Heart right ventricle (tissue), 16 donors: ENCODE results near the gene ELOVL5. TPM values are rescaled to one million over a fixed set of nuclear protein-coding genes. Genes with fewer than 3 reads are reported as not detected.

Source experiments
- ATAC-seq, 8 donors: fragments of 200-7000 bp; cut with Tn5 transposase; one replicate each; pipeline ENCODE4 v1.9.1; 2020; ENCODE audit warnings: mild to moderate bottlenecking in 8 of 8, moderate library complexity in 8 of 8, moderate number of reproducible peaks in 1 of 8
- DNase-seq, 2 donors: peaks; one replicate each; pipeline ENCODE4 v3.0.0-alpha.2; 2020
- H3K27ac ChIP-seq, 10 donors: fragments of 200-600 bp; sonication (generic) in 2 of 10; one replicate each; pipeline versions ENCODE4 v1.5.0 to v1.8.0; 2020 to 2022; ENCODE audit warnings: mild to moderate bottlenecking in 3 of 10
- H3K27me3 ChIP-seq, 7 donors: fragments of 200-600 bp; one replicate each; pipeline ENCODE4 v1.8.0; 2021 to 2022; ENCODE audit warnings: mild to moderate bottlenecking in 2 of 7
- H3K36me3 ChIP-seq, 9 donors: fragments of 200-600 bp; sonication (generic) in 1 of 9; one replicate each; pipeline versions ENCODE4 v1.5.0 to v1.8.0; 2020 to 2022; ENCODE audit warnings: mild to moderate bottlenecking in 2 of 9
- H3K4me1 ChIP-seq, 9 donors: fragments of 200-600 bp; sonication (generic) in 1 of 9; one replicate each; pipeline versions ENCODE4 v1.5.0 to v1.8.0; 2020 to 2022; ENCODE audit warnings: mild to moderate bottlenecking in 4 of 9
- H3K4me3 ChIP-seq, 10 donors: fragments of 200-600 bp; sonication (generic) in 2 of 10; one replicate each; pipeline versions ENCODE4 v1.5.0 to v1.8.0; 2020 to 2022; ENCODE audit warnings: mild to moderate bottlenecking in 7 of 10, moderate library complexity in 2 of 10
- H3K9me3 ChIP-seq, 11 donors: fragments of 200-600 bp in 10 of 11; sonication (generic) in 2 of 11; one replicate each; pipeline versions ENCODE4 v1.5.0 to v1.8.0; 2013 to 2022; ENCODE audit warnings: mild to moderate bottlenecking in 2 of 11, control low read depth in 1 of 11, moderate library complexity in 1 of 11
- CTCF ChIP-seq, 9 donors: fragments of 200-600 bp; sonication (generic) in 2 of 9; IDR thresholded peaks; one replicate each; pipeline versions ENCODE4 v1.5.0 to v1.8.0; 2021 to 2022; ENCODE audit warnings: antibody characterized with exemption in 9 of 9, mild to moderate bottlenecking in 5 of 9, moderate library complexity in 1 of 9
- WGBS, 2 donors: extraction: QIAGEN DNeasy Blood & Tissue Kit; methylation state at CpG; one replicate each; pipeline ENCODE4 v1.1.7; 2013; ENCODE audit warnings: inconsistent platforms in 1 of 2; 5-methylcytosine and 5-hydroxymethylcytosine counted together
- intact Hi-C, 10 donors: fragments of 100-400 bp; cut with DNase I; formaldehyde crosslinking; loops; one replicate each; pipeline versions ENCODE4 v1.11.1 to v1.14.2; 2022
- polyA plus RNA-seq, 2 donors: library from polyadenylated mRNA; stranded (reverse); fragments of 200-250 nt; gene quantifications; one replicate each; pipeline ENCODE4 v1.2.3, GENCODE V29; 2013
- total RNA-seq, 10 donors: library from RNA; stranded (reverse); fragmentation: NEBNext Ultra II Directional in 3 of 10; extraction: Animal tissue kit (Norgen Biotek cat#: 25700) in 3 of 10; gene quantifications; one replicate each; pipeline versions ENCODE4 v1.2.1 to v1.2.4, GENCODE V29; 2021 to 2023
- donor health status: Arrhythmogenic right ventricular cardiomyopathy.
- donor health status: ischemic (EF 13 %, LVEDD 7.1; RV severe dilation, severe dysfunction).
- donor health status: healthy with polysubstance abuse.
- donor health status: DM: no; HTN: yes; CAD: no.
- donor health status: DM: no; HTN: no; CAD: no.
- donor health status: ischemic (EF 25% LVEDD 6.9; RV normal size, moderate dysfunction).
- donor health status: ischemic (EF 25% LVEDD 5.7; RV mildly dilated, moderate dysfunction).
- donor health status: healthy.
- donor health status: DM: yes; HTN: yes; CAD: no.
- donor health status: Ischemic cardiomyopathy.
- donor health status: ischemic (EF 35%, LVEDD 5.7; RV mildly dilated, moderate dysfunction).
- donor health status: nonischemic (EF 11% LVEDD 7.7; RV severe dilation, severe dysfunction).
- donor health status: DM: yes; HTN: yes; CAD: no.
- donor health status: PGD.
- donor health status: ischemic (EF 29% LVEDD 5.4; RV normal size, mild dysfunction).
- donor health status: nonischemic (EF 23%, LVEDD 6.1; RV moderate dilation, normal function).

Gene ELOVL5
- total and polyA plus RNA-seq, 12 donors, result 16.9 to 48.1 (median 29.7) TPM

GRCh38 chr6:53359843-53360092 lies 11.0 kb upstream of the ELOVL5 start:
- ATAC-seq (no peak), DNase-seq (no peak)
- H3K4me1 ChIP-seq, result peaks cover 4 to 23% (median 14%) of the 10 kb centered on the region in 9 donors
- 1 to 3% methylated on average over 10 of the region's 10 CpGs for WGBS, 2 donors
- no peaks in the 10 kb centered on the region for H3K9me3 ChIP-seq
- H3K36me3 ChIP-seq, result no peaks in the 10 kb centered on the region
- peak overlapping the region; percentile 89 to 98 (median 96) for H3K27ac ChIP-seq
- H3K4me3 ChIP-seq, result peak overlapping the region in 9 of 10 donors; percentile 48 to 89 (median 74)
- intact Hi-C loops, result loop anchor here in 6 of 10 donors (2.0 to 10.0 kb wide), 8 partner anchors 72 to 792 kb away; partner anchors contain the start of gene GCLC (in 1 of the 6)
- no peak for TF ChIP-seq CTCF (IDR thresholded peaks at IDR 0.05)
- no peaks in the 10 kb centered on the region for H3K27me3 ChIP-seq

- Histone ChIP-seq H3K9me3 (no peaks in the 10 kb centered on the region), H3K36me3 (no peaks in the 10 kb centered on the region), H3K4me1 (peaks cover 4 to 23% (median 14%) of the 10 kb centered on the region in 9 donors), H3K4me3 (peak overlapping the region; percentile 48 to 89 (median 70)), H3K27me3 (no peaks in the 10 kb centered on the region), H3K27ac (peak overlapping the region; percentile 89 to 98 (median 96))
- intact Hi-C loops, result loop anchor here in 6 of 10 donors (5.0 to 10.0 kb wide), 7 partner anchors 72 to 792 kb away; partner anchors contain the start of gene GCLC (in 1 of the 6)
- WGBS, 2 donors, result 0% methylated on average over 58 to 73 of the region's 73 CpGs
- peak in 1 of 9 donors; percentile 26 for TF ChIP-seq CTCF (IDR thresholded peaks at IDR 0.05)
- peak; percentile 96 to 97 for DNase-seq
- peak; percentile 96 to 99 (median 98) for ATAC-seq
Measured at GRCh38 chr6:53359095-53359842, 10.5 kb upstream of the ELOVL5 start.

GRCh38 chr6:53358440-53359094 lies 9.8 kb upstream of the ELOVL5 start:
- DNase-seq (no peak), ATAC-seq (peak in 3 of 8 donors; percentile 0 to 2 (median 1))
- intact Hi-C loops, result loop anchor here in 6 of 10 donors (5.0 to 10.0 kb wide), 7 partner anchors 71 to 791 kb away; partner anchors contain the start of gene GCLC (in 1 of the 6)
- no peaks in the 10 kb centered on the region for H3K9me3 ChIP-seq
- TF ChIP-seq CTCF (IDR thresholded peaks at IDR 0.05), result no peak
- no peaks in the 10 kb centered on the region for H3K36me3 ChIP-seq
- H3K4me3 ChIP-seq, result peak overlapping the region; percentile 48 to 89 (median 70)
- H3K27me3 ChIP-seq, result no peaks in the 10 kb centered on the region
- WGBS, 2 donors, result 14 to 17% methylated on average over 17 of the region's 17 CpGs
- H3K27ac ChIP-seq, result peak overlapping the region; percentile 89 to 98 (median 96)
- peaks cover 4 to 23% (median 14%) of the 10 kb centered on the region in 9 donors for H3K4me1 ChIP-seq

- 90 to 92% methylated on average over 7 of the region's 7 CpGs for WGBS, 2 donors
- H3K4me3 ChIP-seq, result peak overlapping the region in 1 of 10 donors; percentile 58
- H3K27me3 ChIP-seq, result no peaks in the 10 kb centered on the region
- no peaks in the 10 kb centered on the region for H3K36me3 ChIP-seq
- peak overlapping the region in 2 of 10 donors; percentile 91 to 98 for H3K27ac ChIP-seq
- intact Hi-C loops, result loop anchor here in 6 of 10 donors (5.0 to 10.0 kb wide), 7 partner anchors 70 to 790 kb away; partner anchors contain the start of gene GCLC (in 1 of the 6)
- no peak for TF ChIP-seq CTCF (IDR thresholded peaks at IDR 0.05)
- DNase-seq (no peak), ATAC-seq (no peak)
- peaks cover 4 to 23% (median 14%) of the 10 kb centered on the region in 9 donors for H3K4me1 ChIP-seq
- H3K9me3 ChIP-seq, result no peaks in the 10 kb centered on the region
Measured at GRCh38 chr6:53357576-53358360, 9.0 kb upstream of the ELOVL5 start.
